ENCODE results near the gene ZNF584.
A peak's percentile ranks its signal among the peaks of the same experiment; 100 is the strongest.

ZNF584 gene

DNA sequence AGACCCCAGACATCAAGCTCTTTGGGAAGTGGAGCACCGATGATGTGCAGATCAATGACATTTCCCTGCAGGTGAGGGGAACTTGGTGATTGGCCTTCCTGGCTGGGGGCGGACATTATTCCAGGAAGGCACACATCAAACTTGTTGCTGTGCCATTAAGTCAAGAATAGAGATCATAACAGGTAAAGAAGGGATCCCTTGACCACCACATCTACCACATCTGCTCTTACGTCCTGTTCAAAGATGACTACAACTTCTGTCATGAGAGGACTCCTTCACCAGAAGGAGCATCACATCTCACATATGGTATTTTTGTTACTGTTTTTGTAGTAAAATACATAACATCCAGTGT is 20.3 kb upstream of the ZNF584 start:
- Histone ChIP-seq H4K20me1 (ENCODE audit: insufficient read depth) (peaks cover 12% of the 10 kb centered on the region), H3K36me3 (ENCODE audit: insufficient read depth) (peaks cover 28% of the 10 kb centered on the region; the same call in 1 of the 2 replicates), H3K79me2 (ENCODE audit: insufficient read depth, low read depth) (peaks cover 53% of the 10 kb centered on the region), H3K27me3 (ENCODE audit: insufficient read depth, low read depth) (no peaks in the 10 kb centered on the region), H3K27ac (no peak overlapping the region), H3K4me3 (IDR thresholded peaks at IDR 0.05; ENCODE audit: insufficient read depth, low read depth, low read length) (no peak overlapping the region), H3K4me2 (peak overlapping the region; percentile 79), H2AFZ (ENCODE audit: low read depth) (no peak overlapping the region), H3K4me1 (ENCODE audit: low read depth, poor library complexity, severe bottlenecking) (peaks cover 45% of the 10 kb centered on the region), H3K9ac (no peak overlapping the region)
- TF ChIP-seq, protein P1, sequence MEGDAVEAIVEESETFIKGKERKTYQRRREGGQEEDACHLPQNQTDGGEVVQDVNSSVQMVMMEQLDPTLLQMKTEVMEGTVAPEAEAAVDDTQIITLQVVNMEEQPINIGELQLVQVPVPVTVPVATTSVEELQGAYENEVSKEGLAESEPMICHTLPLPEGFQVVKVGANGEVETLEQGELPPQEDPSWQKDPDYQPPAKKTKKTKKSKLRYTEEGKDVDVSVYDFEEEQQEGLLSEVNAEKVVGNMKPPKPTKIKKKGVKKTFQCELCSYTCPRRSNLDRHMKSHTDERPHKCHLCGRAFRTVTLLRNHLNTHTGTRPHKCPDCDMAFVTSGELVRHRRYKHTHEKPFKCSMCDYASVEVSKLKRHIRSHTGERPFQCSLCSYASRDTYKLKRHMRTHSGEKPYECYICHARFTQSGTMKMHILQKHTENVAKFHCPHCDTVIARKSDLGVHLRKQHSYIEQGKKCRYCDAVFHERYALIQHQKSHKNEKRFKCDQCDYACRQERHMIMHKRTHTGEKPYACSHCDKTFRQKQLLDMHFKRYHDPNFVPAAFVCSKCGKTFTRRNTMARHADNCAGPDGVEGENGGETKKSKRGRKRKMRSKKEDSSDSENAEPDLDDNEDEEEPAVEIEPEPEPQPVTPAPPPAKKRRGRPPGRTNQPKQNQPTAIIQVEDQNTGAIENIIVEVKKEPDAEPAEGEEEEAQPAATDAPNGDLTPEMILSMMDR (conservative IDR thresholded peaks at IDR 0.05; ENCODE audit: low read depth, low read length), result no peak

DNA sequence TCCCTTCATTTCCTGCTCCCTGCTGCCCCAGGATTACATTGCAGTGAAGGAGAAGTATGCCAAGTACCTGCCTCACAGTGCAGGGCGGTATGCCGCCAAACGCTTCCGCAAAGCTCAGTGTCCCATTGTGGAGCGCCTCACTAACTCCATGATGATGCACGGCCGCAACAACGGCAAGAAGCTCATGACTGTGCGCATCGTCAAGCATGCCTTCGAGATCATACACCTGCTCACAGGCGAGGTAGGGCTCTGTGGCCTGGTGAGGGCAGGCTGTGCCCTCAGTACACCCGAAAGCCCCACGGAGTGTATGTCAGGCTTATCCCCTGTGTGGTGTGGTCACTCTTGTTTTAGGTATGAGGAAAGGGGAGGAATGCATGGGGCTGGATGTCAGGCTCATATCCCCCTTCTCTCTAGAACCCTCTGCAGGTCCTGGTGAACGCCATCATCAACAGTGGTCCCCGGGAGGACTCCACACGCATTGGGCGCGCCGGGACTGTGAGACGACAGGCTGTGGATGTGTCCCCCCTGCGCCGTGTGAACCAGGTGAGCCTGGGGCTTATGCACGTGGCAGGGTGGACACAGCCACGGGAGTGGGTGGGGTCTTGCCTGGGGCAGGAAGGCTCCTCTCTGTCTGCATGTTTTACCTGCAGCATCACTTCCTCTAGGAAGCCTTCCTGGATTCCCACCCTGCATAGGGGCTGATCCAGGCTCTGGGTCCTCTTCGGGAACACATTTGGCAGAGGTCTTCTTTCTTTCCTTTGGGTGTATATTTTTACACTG is 15.3 kb upstream of the ZNF584 start:
- peaks cover 34% of the 10 kb centered on the region for H3K4me1 ChIP-seq (ENCODE audit: low read depth, poor library complexity, severe bottlenecking)
- H4K20me1 ChIP-seq (ENCODE audit: insufficient read depth), result peaks cover 12% of the 10 kb centered on the region
- H3K27me3 ChIP-seq (ENCODE audit: insufficient read depth, low read depth), result no peaks in the 10 kb centered on the region
- no peak overlapping the region for H3K9ac ChIP-seq
- TF ChIP-seq, protein P1 (conservative IDR thresholded peaks at IDR 0.05; ENCODE audit: low read depth, low read length), result no peak
- no peak overlapping the region for H3K4me2 ChIP-seq
- H3K4me3 ChIP-seq (IDR thresholded peaks at IDR 0.05; ENCODE audit: insufficient read depth, low read depth, low read length), result no peak overlapping the region
- H2AFZ ChIP-seq (ENCODE audit: low read depth), result no peak overlapping the region
- H3K79me2 ChIP-seq (ENCODE audit: insufficient read depth, low read depth), result peaks cover 42% of the 10 kb centered on the region
- peaks cover 26% of the 10 kb centered on the region; the same call in 1 of the 2 replicates for H3K36me3 ChIP-seq (ENCODE audit: insufficient read depth)
- no peak overlapping the region for H3K27ac ChIP-seq

GRCh38 chr19:58393725-58394033 is 14.8 kb upstream of the ZNF584 start:
- H3K4me3 ChIP-seq (IDR thresholded peaks at IDR 0.05; ENCODE audit: insufficient read depth, low read depth, low read length), result no peak overlapping the region
- H3K27ac ChIP-seq, result no peak overlapping the region
- H3K4me1 ChIP-seq (ENCODE audit: low read depth, poor library complexity, severe bottlenecking), result peaks cover 29% of the 10 kb centered on the region
- TF ChIP-seq, protein P1 (conservative IDR thresholded peaks at IDR 0.05; ENCODE audit: low read depth, low read length), result no peak
- peaks cover 21% of the 10 kb centered on the region; the same call in 1 of the 2 replicates for H3K36me3 ChIP-seq (ENCODE audit: insufficient read depth)
- H3K9ac ChIP-seq, result no peak overlapping the region
- no peak overlapping the region for H3K4me2 ChIP-seq
- no peak overlapping the region for H2AFZ ChIP-seq (ENCODE audit: low read depth)
- H3K27me3 ChIP-seq (ENCODE audit: insufficient read depth, low read depth), result no peaks in the 10 kb centered on the region
- peaks cover 36% of the 10 kb centered on the region for H3K79me2 ChIP-seq (ENCODE audit: insufficient read depth, low read depth)
- peaks cover 12% of the 10 kb centered on the region for H4K20me1 ChIP-seq (ENCODE audit: insufficient read depth)

- no peak overlapping the region for H3K4me3 ChIP-seq (IDR thresholded peaks at IDR 0.05; ENCODE audit: insufficient read depth, low read depth, low read length)
- no peak overlapping the region for H2AFZ ChIP-seq (ENCODE audit: low read depth)
- TF ChIP-seq, protein P1 (conservative IDR thresholded peaks at IDR 0.05; ENCODE audit: low read depth, low read length), result no peak
- H3K9ac ChIP-seq, result no peak overlapping the region
- H3K27ac ChIP-seq, result no peak overlapping the region
- no peak overlapping the region for H3K4me2 ChIP-seq
- H4K20me1 ChIP-seq (ENCODE audit: insufficient read depth), result peaks cover 8% of the 10 kb centered on the region
- H3K36me3 ChIP-seq (ENCODE audit: insufficient read depth), result peaks cover 14% of the 10 kb centered on the region; the same call in 1 of the 2 replicates
- H3K4me1 ChIP-seq (ENCODE audit: low read depth, poor library complexity, severe bottlenecking), result peaks cover 18% of the 10 kb centered on the region
- H3K27me3 ChIP-seq (ENCODE audit: insufficient read depth, low read depth), result no peaks in the 10 kb centered on the region
- H3K79me2 ChIP-seq (ENCODE audit: insufficient read depth, low read depth), result peaks cover 27% of the 10 kb centered on the region
Measured at GRCh38 chr19:58394821-58395219, 13.6 kb upstream of the ZNF584 start.

All from KMS-11 (cell line).